HG02798 (cell line): ENCODE results near the gene GALNS.
"Not testable (repeated sequence)": the region's sequence is repeated elsewhere in the genome, so short reads cannot be mapped to it uniquely, and the experiment has no call there.

Experiments used
- ATAC-seq: cut with Tn5 transposase; IDR thresholded peaks from one replicate; pipeline ENCODE4 v1.9.1; 2021; ENCODE audit warnings: mild to moderate bottlenecking; ENCODE audit not compliant: unreplicated experiment, poor library complexity

GALNS gene

DNA sequence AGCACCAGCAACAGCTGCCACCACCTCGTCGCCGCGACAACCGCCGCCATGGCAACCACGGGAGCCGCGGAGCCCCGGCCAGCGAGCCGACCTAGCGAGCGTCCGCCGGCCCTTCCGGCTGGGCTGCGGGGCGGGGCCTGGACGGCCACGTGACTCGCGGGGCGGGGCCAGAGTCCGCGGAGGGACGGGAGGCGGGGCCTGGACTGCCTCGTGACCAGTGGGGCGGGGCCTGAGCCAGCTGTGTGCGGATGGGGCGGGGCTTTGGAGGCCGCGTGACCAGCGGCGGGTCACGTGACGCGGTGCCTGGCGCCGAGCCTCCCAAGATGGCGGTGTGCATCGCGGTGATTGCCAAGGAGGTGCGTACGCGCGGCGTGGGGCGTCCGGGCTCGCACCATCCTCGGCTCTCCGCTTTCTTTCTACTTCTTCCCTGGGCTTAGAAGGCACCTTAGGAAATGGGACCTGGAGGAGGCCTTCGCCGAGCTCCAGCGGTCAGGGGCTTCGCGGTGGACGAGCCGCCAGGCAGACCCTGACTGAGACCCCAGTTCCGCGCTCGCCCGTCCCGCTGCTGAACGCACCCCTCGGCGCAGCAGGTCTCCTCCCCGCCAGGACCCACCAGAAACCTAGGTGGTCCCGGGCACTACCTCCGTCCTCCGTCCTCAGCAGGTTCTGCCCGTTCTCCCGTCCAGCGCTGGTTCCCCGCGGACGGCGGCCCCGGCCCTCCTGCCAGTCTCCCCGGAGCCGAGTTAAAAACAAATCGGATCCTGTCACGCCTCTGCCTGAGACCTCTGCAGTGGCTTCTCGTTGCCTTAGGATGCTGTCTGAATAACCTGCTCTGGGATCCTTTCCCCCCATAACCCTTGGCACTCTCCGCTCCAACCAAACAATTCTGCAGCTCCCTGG, at the start of gene GALNS, which contains the start of gene TRAPPC2L:
Gene GALNS (minus strand): TSS at position 120 of the 900 bp plus-strand sequence. CDS start 70 bp downstream, at position 50.
Gene TRAPPC2L (plus strand): TSS at position 300 of the 900 bp plus-strand sequence. CDS start 24 bp downstream, at position 324.
- peak; percentile 90 for ATAC-seq

DNA sequence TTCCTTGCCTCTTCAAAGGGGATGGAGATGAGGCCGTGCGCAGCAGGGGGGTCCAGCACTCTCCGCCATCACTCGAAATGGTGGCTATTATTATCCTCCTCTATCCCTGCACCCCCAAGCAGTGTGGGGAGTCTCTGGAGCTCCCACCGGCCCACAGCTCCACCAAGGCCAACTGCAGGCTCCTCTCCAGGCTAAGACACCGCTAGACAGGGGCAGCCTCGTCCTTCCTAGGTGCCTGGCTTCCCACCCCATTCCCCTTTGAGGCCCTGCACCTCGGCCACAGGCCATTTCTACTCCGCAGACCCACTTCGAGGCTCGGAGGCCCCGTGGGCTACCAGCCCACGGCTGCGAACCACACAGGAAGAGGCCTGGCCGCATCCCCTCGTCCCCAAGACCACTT, 49.3 kb upstream of the GALNS start:
- ATAC-seq = no peak

GRCh38 chr16:88905563-88905962, 48.8 kb upstream of the GALNS start:
- no peak for ATAC-seq

- ATAC-seq = no peak
Observed at GRCh38 chr16:88904676-88905365, 48.1 kb upstream of the GALNS start.

DNA sequence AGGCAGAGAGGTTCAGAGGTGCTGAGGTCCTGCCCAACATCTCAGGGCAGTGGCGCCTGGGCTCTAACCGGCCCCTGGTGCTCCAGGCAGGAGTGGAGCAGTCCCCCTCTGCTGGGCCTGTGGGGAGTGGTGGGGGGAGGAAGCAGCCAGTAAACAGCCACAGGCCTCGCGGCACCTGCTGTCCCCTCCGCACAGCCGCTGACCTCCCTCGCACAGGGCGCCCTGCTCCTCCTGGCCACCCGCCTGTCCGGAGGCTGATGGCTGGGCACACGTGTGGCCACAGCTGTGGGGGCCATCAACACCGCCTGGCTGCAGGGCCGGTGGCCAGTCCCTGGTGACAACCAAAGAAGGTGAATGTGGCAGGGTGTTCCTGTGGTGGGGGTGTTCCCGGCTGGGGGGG, 46.5 kb upstream of the GALNS start:
- ATAC-seq = no peak

- no peak for ATAC-seq
Observed at GRCh38 chr16:88902744-88903143, 46.0 kb upstream of the GALNS start.

- no peak for ATAC-seq
Observed at GRCh38 chr16:88901718-88902337, 45.1 kb upstream of the GALNS start.

GRCh38 chr16:88900662-88901052, 43.9 kb upstream of the GALNS start:
- no peak for ATAC-seq

DNA sequence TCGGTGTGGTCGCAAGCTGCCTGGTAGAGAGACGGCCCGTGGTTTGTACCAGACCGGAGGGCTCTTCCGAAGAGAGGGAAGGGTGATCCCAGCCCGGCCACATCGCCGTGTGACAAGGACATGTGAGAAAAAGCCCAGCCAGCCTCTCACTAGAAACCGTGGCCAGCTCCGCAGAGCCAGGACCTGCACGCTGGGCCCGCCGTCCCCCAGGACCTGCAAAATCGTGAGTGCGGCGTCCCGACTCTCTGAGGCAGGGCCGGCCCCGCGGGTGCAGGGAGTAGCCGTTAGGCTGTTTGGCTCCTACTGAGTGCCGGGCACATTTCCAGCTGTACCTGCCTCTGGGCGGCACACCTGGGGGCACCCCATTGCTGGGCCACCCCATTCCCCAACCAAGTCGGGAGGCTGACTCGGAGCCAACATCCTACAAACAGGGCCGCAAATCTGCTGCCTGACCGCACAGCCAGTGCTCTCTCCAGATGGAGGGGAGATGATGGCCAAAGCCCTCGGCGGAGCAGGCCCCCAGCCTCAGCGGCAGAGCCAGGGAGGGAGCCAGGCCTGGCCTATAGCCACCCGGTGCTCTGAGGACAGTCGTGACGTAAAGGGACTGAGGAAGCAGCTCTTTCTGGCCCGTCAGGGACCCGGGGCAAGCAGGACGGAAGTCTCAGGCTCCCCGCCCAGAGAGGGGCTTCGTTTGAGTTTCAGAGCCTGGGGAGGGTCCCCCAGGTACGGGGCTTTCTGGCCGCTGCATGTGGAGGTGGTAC, 43.3 kb upstream of the GALNS start:
- ATAC-seq = no peak

GRCh38 chr16:88897696-88898425, 41.1 kb upstream of the GALNS start:
- ATAC-seq = no peak

- no peak for ATAC-seq
Observed at GRCh38 chr16:88896238-88897070, 39.7 kb upstream of the GALNS start.

GRCh38 chr16:88895335-88895734, 38.6 kb upstream of the GALNS start:
- ATAC-seq = no peak

GRCh38 chr16:88894681-88895300, 38.0 kb upstream of the GALNS start:
- no peak for ATAC-seq

DNA sequence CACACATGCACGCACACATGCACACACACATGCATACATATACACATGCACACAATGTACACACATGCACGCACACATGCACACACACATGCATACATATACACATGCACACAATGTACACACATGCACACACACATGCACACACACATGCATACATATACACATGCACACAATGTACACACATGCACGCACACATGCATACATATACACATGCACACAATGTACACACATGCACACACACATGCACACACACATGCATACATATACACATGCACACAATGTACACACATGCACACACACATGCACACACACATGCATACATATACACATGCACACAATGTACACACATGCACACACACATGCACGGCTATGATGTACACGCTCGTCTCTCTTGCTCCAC, 37.5 kb upstream of the GALNS start:
- not testable (repeated sequence) for ATAC-seq

- ATAC-seq = no peak
Observed at GRCh38 chr16:88893127-88893968, 36.6 kb upstream of the GALNS start.

DNA sequence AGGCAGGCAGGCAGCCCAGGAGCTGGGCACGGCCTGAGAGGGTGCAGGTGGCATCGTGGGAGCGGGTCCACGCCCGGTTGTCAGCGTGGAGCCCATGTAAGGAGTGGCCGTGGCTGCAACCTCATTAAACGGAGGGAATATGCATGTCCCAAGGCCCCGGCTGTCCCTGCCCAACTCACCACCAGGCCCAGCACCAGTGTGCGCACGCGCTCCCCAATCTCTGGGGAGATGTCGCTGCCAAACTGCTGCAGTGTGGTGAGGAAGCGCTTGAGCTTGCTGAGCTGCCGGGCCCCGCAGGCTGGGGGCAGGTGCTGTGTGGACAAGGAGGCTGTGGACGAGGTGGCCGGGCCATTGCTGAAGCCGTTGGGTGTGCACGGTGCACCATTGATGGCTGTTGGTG, 35.3 kb upstream of the GALNS start:
- ATAC-seq = no peak

DNA sequence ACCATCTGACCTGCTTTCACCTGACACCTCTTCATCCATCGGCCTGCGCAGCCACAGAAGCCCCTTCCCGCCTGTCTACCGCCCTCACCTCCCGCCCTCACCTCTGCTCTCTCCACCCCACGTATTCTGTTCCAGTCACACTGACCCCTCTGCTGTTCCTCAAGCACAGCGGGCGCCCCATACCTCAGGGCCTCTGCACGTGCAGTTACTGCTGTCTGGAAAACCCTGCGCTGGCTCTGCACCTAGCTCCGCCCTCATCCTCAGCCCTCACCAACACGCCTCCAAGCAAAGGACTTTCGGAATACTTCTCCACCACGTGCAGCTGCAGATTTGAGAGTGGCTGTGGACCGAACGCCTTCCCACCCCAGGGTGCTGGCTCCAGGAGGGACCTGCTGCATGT, 34.3 kb upstream of the GALNS start:
- no peak for ATAC-seq
